H1 (cell line): ENCODE measurements around the gene RNF2. TPM values are rescaled to one million over a fixed set of nuclear protein-coding genes. Genes with fewer than 3 reads are reported as not detected.

Experiments used
- CTCF ChIA-PET: fragments of 300-600 bp; sonication (Branson Sonifier 250); formaldehyde crosslinking; loops from one replicate; lab custom pipeline; 2021; ENCODE audit not compliant: partially characterized antibody; lab: Charles Lee
- POLR2A ChIA-PET: fragments of 300-600 bp; sonication (Branson Sonifier 250); formaldehyde crosslinking; loops from one replicate; lab custom pipeline; 2021; ENCODE audit warnings: inconsistent platforms; ENCODE audit not compliant: partially characterized antibody; lab: Charles Lee
- DNase-seq, 2 experiments: peaks; one replicate each; pipeline versions ENCODE4 v3.0.0 to v3.0.0-alpha.2; 2010 to 2022; ENCODE audit warnings: low spot score in 2 of 2, low read depth in 1 of 2, mixed read lengths in 1 of 2
- FAIRE-seq: peaks from 2 replicates; lab custom pipeline; 2011; peaks lifted over from hg19 to GRCh38; lab: Jason Lieb, UNC
- H2AFZ ChIP-seq: 2 replicates; pipeline ENCODE4 v1.8.1; 2012; ENCODE audit warnings: low read length, inconsistent platforms
- H2AK5ac ChIP-seq: 2 replicates; pipeline ENCODE4 v1.6.1; 2013; ENCODE audit warnings: low read depth, low read length
- H2BK120ac ChIP-seq: replicated peaks from 2 replicates; pipeline ENCODE3; 2013; ENCODE audit warnings: low read depth, low read length, inconsistent platforms
- H2BK12ac ChIP-seq: 2 replicates; pipeline ENCODE4 v1.6.1; 2013; ENCODE audit warnings: low read depth, low read length
- H2BK15ac ChIP-seq: 2 replicates; pipeline ENCODE4 v1.6.1; 2013; ENCODE audit warnings: low read length
- H2BK20ac ChIP-seq: 2 replicates; pipeline ENCODE4 v1.6.1; 2013; ENCODE audit warnings: low read length
- H2BK5ac ChIP-seq: 2 replicates; pipeline ENCODE4 v1.6.1; 2013; ENCODE audit warnings: low read depth, low read length
- H3K14ac ChIP-seq: 2 replicates; pipeline ENCODE4 v1.6.1; 2013; ENCODE audit warnings: inconsistent platforms; ENCODE audit not compliant: insufficient read length
- H3K18ac ChIP-seq: 2 replicates; pipeline ENCODE4 v1.6.1; 2013; ENCODE audit warnings: low read length; ENCODE audit errors: extremely low read depth
- H3K23ac ChIP-seq: 2 replicates; pipeline ENCODE4 v1.6.1; 2013; ENCODE audit warnings: inconsistent platforms; ENCODE audit not compliant: insufficient read length
- H3K23me2 ChIP-seq: 2 replicates; pipeline ENCODE4 v1.6.1; 2013; ENCODE audit warnings: low read depth, low read length
- H3K27ac ChIP-seq: 2 replicates; pipeline ENCODE4 v1.6.1; 2011; ENCODE audit warnings: low read depth, low read length, inconsistent platforms
- H3K27me3 ChIP-seq, 4 experiments: replicated peaks in 1 of 4; 1 replicate in 1 of 4; 2 replicates in 3 of 4; pipeline versions ENCODE4 v1.6.1 to v1.8.1; 2011 to 2013; ENCODE audit warnings: low read length in 3 of 4, mild to moderate bottlenecking in 3 of 4, inconsistent platforms in 2 of 4, mixed read lengths in 2 of 4, moderate library complexity in 1 of 4; ENCODE audit not compliant: control insufficient read depth in 3 of 4, insufficient read depth in 3 of 4; ENCODE audit errors: extremely low read depth in 1 of 4
- H3K36me3 ChIP-seq, 4 experiments: 2 replicates each; pipeline versions ENCODE4 v1.6.1 to v1.8.1; 2011 to 2013; ENCODE audit warnings: mild to moderate bottlenecking in 4 of 4, low read length in 3 of 4, moderate library complexity in 2 of 4, control low read depth in 1 of 4, inconsistent platforms in 1 of 4; ENCODE audit not compliant: insufficient read depth in 4 of 4, control insufficient read depth in 2 of 4
- H3K4ac ChIP-seq: replicated peaks from 2 replicates; pipeline ENCODE3; 2013; ENCODE audit warnings: low read length, low read depth, mixed read lengths, inconsistent platforms; ENCODE audit not compliant: insufficient read length
- H3K4me1 ChIP-seq, 4 experiments: replicated peaks in 1 of 4; 1 replicate in 1 of 4; 2 replicates in 3 of 4; pipeline versions ENCODE4 v1.6.1 to v1.8.1; 2011 to 2013; ENCODE audit warnings: low read length in 3 of 4, inconsistent platforms in 2 of 4, mixed read lengths in 1 of 4; ENCODE audit not compliant: insufficient read depth in 4 of 4, control insufficient read depth in 3 of 4
- H3K4me2 ChIP-seq, 2 experiments: 2 replicates each; pipeline versions ENCODE4 v1.6.1 to v1.8.1; 2011 to 2013; ENCODE audit warnings: low read depth in 2 of 2, low read length in 2 of 2, control low read depth in 1 of 2, inconsistent platforms in 1 of 2, mild to moderate bottlenecking in 1 of 2; ENCODE audit not compliant: insufficient read depth in 1 of 2
- H3K4me3 ChIP-seq, 4 experiments: fragments of 200-600, 300-600 bp in 1 of 4; sonication (generic), shearing (Covaris generic), sonication (Bioruptor Twin) in 1 of 4; 2 replicates each; pipeline versions ENCODE4 v1.5.1 to v1.8.1; 2011 to 2016; ENCODE audit warnings: low read length in 4 of 4, low read depth in 3 of 4, control low read depth in 2 of 4, inconsistent platforms in 2 of 4, mild to moderate bottlenecking in 2 of 4, mixed read lengths in 1 of 4, moderate library complexity in 1 of 4; ENCODE audit not compliant: insufficient read depth in 2 of 4; ENCODE audit errors: extremely low read depth in 1 of 4
- H3K56ac ChIP-seq: replicated peaks from 2 replicates; pipeline ENCODE3; 2013; ENCODE audit warnings: low read depth, mild to moderate bottlenecking, mixed read lengths, low read length, inconsistent platforms; ENCODE audit not compliant: insufficient read length
- H3K79me1 ChIP-seq: 2 replicates; pipeline ENCODE4 v1.6.1; 2013; ENCODE audit warnings: low read depth, low read length, control low read depth
- H3K79me2 ChIP-seq, 2 experiments: 2 replicates each; pipeline versions ENCODE4 v1.6.1 to v1.8.1; 2012 to 2013; ENCODE audit warnings: low read length in 2 of 2, mild to moderate bottlenecking in 2 of 2, inconsistent platforms in 1 of 2; ENCODE audit not compliant: insufficient read depth in 2 of 2, control insufficient read depth in 1 of 2
- H3K9ac ChIP-seq, 4 experiments: replicated peaks in 1 of 4; 1 replicate in 1 of 4; 2 replicates in 3 of 4; pipeline versions ENCODE4 v1.6.1 to v1.8.1; 2011 to 2013; ENCODE audit warnings: low read depth in 3 of 4, low read length in 3 of 4, control low read depth in 2 of 4, mild to moderate bottlenecking in 2 of 4, moderate library complexity in 2 of 4, inconsistent platforms in 1 of 4; ENCODE audit errors: extremely low read depth in 1 of 4
- H3K9me3 ChIP-seq, 2 experiments: 2 replicates each; pipeline versions ENCODE4 v1.6.1 to v1.8.1; 2012 to 2013; ENCODE audit warnings: mild to moderate bottlenecking in 2 of 2, moderate library complexity in 2 of 2, control low read depth in 1 of 2, inconsistent platforms in 1 of 2, low read depth in 1 of 2, low read length in 1 of 2, mixed read lengths in 1 of 2; ENCODE audit not compliant: insufficient read depth in 2 of 2
- H4K20me1 ChIP-seq, 2 experiments: replicated peaks in 1 of 2; 2 replicates each; pipeline versions ENCODE3 to v1.8.1; 2011 to 2013; ENCODE audit warnings: inconsistent platforms in 2 of 2, low read length in 2 of 2, mild to moderate bottlenecking in 1 of 2; ENCODE audit not compliant: insufficient read depth in 2 of 2, control insufficient read depth in 1 of 2
- H4K5ac ChIP-seq: 2 replicates; pipeline ENCODE4 v1.6.1; 2013; ENCODE audit warnings: low read length, low read depth, mixed read lengths, inconsistent platforms; ENCODE audit not compliant: insufficient read length
- H4K8ac ChIP-seq: 2 replicates; pipeline ENCODE4 v1.8.0; 2013; ENCODE audit warnings: mild to moderate bottlenecking, moderate library complexity, low read length, inconsistent platforms; ENCODE audit not compliant: insufficient read depth; ENCODE audit errors: extremely low read depth
- H4K91ac ChIP-seq: replicated peaks from 2 replicates; pipeline ENCODE3; 2013; ENCODE audit warnings: low read length, mixed read lengths, inconsistent platforms; ENCODE audit not compliant: insufficient read length
- CBX5 ChIP-seq: fragments of 300-800, 300-1000 bp; sonication (generic); IDR thresholded peaks from 2 replicates; pipeline ENCODE4 v1.7.1; 2016; ENCODE audit warnings: antibody characterized with exemption, low read length, low read depth
- CEBPB ChIP-seq: IDR thresholded peaks from 2 replicates; pipeline ENCODE4 v1.6.1; 2012; ENCODE audit warnings: low read depth, low read length
- HDAC6 ChIP-seq: IDR thresholded peaks from one replicate; pipeline ENCODE4 v1.7.1; 2012; ENCODE audit warnings: low read depth, mild to moderate bottlenecking, inconsistent platforms, low read length, moderate library complexity
- MAFK ChIP-seq: IDR thresholded peaks from 2 replicates; pipeline ENCODE4 v1.6.1; 2012; ENCODE audit warnings: low read depth, mild to moderate bottlenecking, improper control_type of control experiment, low read length
- NRF1 ChIP-seq: IDR thresholded peaks from 2 replicates; pipeline ENCODE4 v1.6.1; 2011; ENCODE audit warnings: mild to moderate bottlenecking, low read depth, low read length, improper control_type of control experiment
- PHF8 ChIP-seq: fragments of 200-600 bp; sonication (generic); conservative IDR thresholded peaks from 2 replicates; pipeline ENCODE4 v1.7.1; 2012; ENCODE audit warnings: low read depth, mild to moderate bottlenecking, inconsistent platforms, low read length, moderate library complexity
- POU5F1 ChIP-seq: IDR thresholded peaks from 2 replicates; pipeline ENCODE4 v1.6.1; 2011; ENCODE audit warnings: low read depth, mild to moderate bottlenecking, low read length, moderate library complexity
- SAP30 ChIP-seq: fragments of 300-600 bp; sonication (generic); IDR thresholded peaks from 2 replicates; pipeline ENCODE4 v1.7.1; 2012; ENCODE audit warnings: low read length, moderate library complexity, mild to moderate bottlenecking, inconsistent platforms; ENCODE audit not compliant: insufficient read depth, insufficient replicate concordance
- SIN3A ChIP-seq, 2 experiments: IDR thresholded peaks in 1 of 2; conservative IDR thresholded peaks in 1 of 2; 2 replicates each; pipeline ENCODE4 v1.6.1; 2011 to 2012; ENCODE audit warnings: low read length in 2 of 2, improper control_type of control experiment in 1 of 2, low read depth in 1 of 2, mild to moderate bottlenecking in 1 of 2
- TBP ChIP-seq: IDR thresholded peaks from 2 replicates; pipeline ENCODE4 v1.6.1; 2011; ENCODE audit warnings: low read depth, low read length, improper control_type of control experiment
- TCF12 ChIP-seq: IDR thresholded peaks from 2 replicates; pipeline ENCODE4 v1.6.1; 2011; ENCODE audit warnings: low read depth, mild to moderate bottlenecking, low read length
- USF2 ChIP-seq: IDR thresholded peaks from 2 replicates; pipeline ENCODE4 v1.6.1; 2011; ENCODE audit warnings: low read length, improper control_type of control experiment
- ZNF274 ChIP-seq: IDR thresholded peaks from 2 replicates; pipeline ENCODE4 v1.7.0; 2012; ENCODE audit warnings: low read length, borderline replicate concordance; ENCODE audit errors: extremely low read depth
- WGBS, 2 experiments: shearing (Covaris generic) in 1 of 2; methylation state at CpG; one replicate each; pipeline versions ENCODE4 v1.1.6 to v1.1.7; 2013 to 2015; ENCODE audit warnings: low lambda C conversion rate in 2 of 2, mixed read lengths in 2 of 2, inconsistent platforms in 1 of 2, low coverage in 1 of 2, missing lambda C conversion rate in 1 of 2; ENCODE audit not compliant: insufficient replicate concordance in 2 of 2, insufficient coverage in 1 of 2, insufficient read length in 1 of 2; ENCODE audit errors: extremely low coverage in 1 of 2, missing lambda C conversion rate in 1 of 2; 5-methylcytosine and 5-hydroxymethylcytosine counted together
- polyA plus RNA-seq, 7 experiments: library from polyadenylated mRNA; depleted of rRNA in 3 of 7; stranded (reverse) in 5 of 7; unstranded in 2 of 7; fragments of >200 nt in 5 of 7; fragments of 200-250 nt in 2 of 7; gene quantifications; 1 replicate in 5 of 7; 2 replicates in 1 of 7; 4 replicates in 1 of 7; pipeline versions ENCODE4 v1.2.1 to v1.2.3, GENCODE V29; 2011 to 2013; ENCODE audit warnings: missing spikeins in 2 of 7, mixed read lengths in 2 of 7
- total RNA-seq: library from RNA; stranded (reverse); fragmentation: NEBNext Ultra II Directional; extraction: Animal tissue kit (Norgen Biotek cat#: 25700); gene quantifications from 2 replicates; pipeline ENCODE4 v1.2.1, GENCODE V29; 2021

The RNF2 gene
- total and polyA plus RNA-seq, 2 of the 8 experiments (the other 6 are each of a cell fraction or from before 2014, with no cell fraction given) = 28.9 to 58.9 TPM

GRCh38 chr1:185015631-185016030, 29.7 kb upstream of the RNF2 start:
- Histone ChIP-seq H3K9me3 (no peaks in the 10 kb centered on the region), H3K4me1 (no peaks in the 10 kb centered on the region), H3K4ac (no peak overlapping the region), H3K79me1 (no peaks in the 10 kb centered on the region), H3K14ac (no peak overlapping the region), H3K27ac (no peak overlapping the region), H3K23ac (no peak overlapping the region), H2BK12ac (no peak overlapping the region), H3K9ac (no peak overlapping the region), H3K56ac (no peak overlapping the region), H4K5ac (no peak overlapping the region), H2BK20ac (0 out of 2 replicates have a peak overlapping the region, but pooled peaks have one; percentile 34), H4K91ac (no peak overlapping the region), H3K4me2 (no peak overlapping the region), H2AK5ac (no peak overlapping the region), H3K79me2 (no peaks in the 10 kb centered on the region), H4K8ac (no peak overlapping the region), H3K36me3 (no peaks in the 10 kb centered on the region), H4K20me1 (no peaks in the 10 kb centered on the region), H2AFZ (no peak overlapping the region), H3K4me3 (no peak overlapping the region), H2BK5ac (no peak overlapping the region), H2BK120ac (no peak overlapping the region), H3K27me3 (peaks cover 0 to 1% (median 0%) of the 10 kb centered on the region in 4 experiments; a peak in 1 of 7 replicates), H3K23me2 (no peaks in the 10 kb centered on the region; the same call in 1 of the 2 replicates), H3K18ac (no peak overlapping the region), H2BK15ac (no peak overlapping the region)
- FAIRE-seq = no peak
- 90% methylated on average over 3 of the region's 3 CpGs; no CpG with 5 or more reads in 1 of the 2 experiments for WGBS, 2 experiments
- DNase-seq = no peak
- ChIA-PET POLR2A (interaction anchor here (1.0 kb wide), 1 partner anchor 29 kb away, joined by 3 read pairs; no protein-coding TSS in a partner anchor), CTCF (interaction anchor here (0.6 to 1.4 kb wide), 3 partner anchors 33 to 208 kb away, joined by 3 read pairs; no protein-coding TSS in a partner anchor)
- TF ChIP-seq ZNF274 = no peak
- TF ChIP-seq TCF12 = no peak
- no peak for TF ChIP-seq SIN3A (conservative IDR thresholded peaks at IDR 0.05 in 1 of 2, IDR thresholded peaks at IDR 0.05 in 1 of 2; ENCODE audit: low read depth in 1 of 2, low read length in 2 of 2)
- no peak for TF ChIP-seq HDAC6
- no peak for TF ChIP-seq USF2
- TF ChIP-seq NRF1 = no peak
- TF ChIP-seq TBP = no peak
- TF ChIP-seq CBX5 = no peak
- no peak for TF ChIP-seq SAP30
- no peak for TF ChIP-seq PHF8
- TF ChIP-seq CEBPB = no peak
- no peak for TF ChIP-seq MAFK
- TF ChIP-seq POU5F1 = no peak
